Liver (tissue), 9 donors: ENCODE results near the gene CST8. TPM values are rescaled to one million over a fixed set of nuclear protein-coding genes. Genes with fewer than 3 reads are reported as not detected.

Experiments
- DNase-seq: peaks from one replicate; pipeline ENCODE4 v3.0.0-alpha.2; 2017; ENCODE audit warnings: low spot score
- H3K27ac ChIP-seq, 2 donors: one replicate each; pipeline ENCODE4 v1.7.0; 2013; ENCODE audit warnings: inconsistent platforms in 2 of 2, low read length in 2 of 2, control low read depth in 1 of 2, low read depth in 1 of 2, mild to moderate bottlenecking in 1 of 2
- H3K27me3 ChIP-seq, 4 donors: one replicate each; pipeline versions ENCODE4 v1.6.1 to v1.7.0; 2013; ENCODE audit warnings: low read length in 3 of 4, inconsistent platforms in 1 of 4, mild to moderate bottlenecking in 1 of 4, moderate library complexity in 1 of 4; ENCODE audit not compliant: control insufficient read depth in 4 of 4, insufficient read depth in 4 of 4
- H3K36me3 ChIP-seq, 4 donors: one replicate each; pipeline versions ENCODE4 v1.6.1 to v1.7.0; 2013; ENCODE audit warnings: low read length in 3 of 4, mild to moderate bottlenecking in 3 of 4, low read depth in 1 of 4, moderate library complexity in 1 of 4; ENCODE audit not compliant: control insufficient read depth in 4 of 4, insufficient read depth in 3 of 4
- H3K4me1 ChIP-seq, 4 donors: one replicate each; pipeline versions ENCODE4 v1.6.1 to v1.7.0; 2013; ENCODE audit warnings: low read length in 3 of 4, mild to moderate bottlenecking in 3 of 4, moderate library complexity in 1 of 4; ENCODE audit not compliant: control insufficient read depth in 4 of 4, insufficient read depth in 4 of 4
- H3K4me3 ChIP-seq, 3 donors: one replicate each; pipeline versions ENCODE4 v1.6.1 to v1.7.0; 2013; ENCODE audit warnings: low read length in 3 of 3, control low read depth in 1 of 3, low read depth in 1 of 3, mild to moderate bottlenecking in 1 of 3
- H3K9ac ChIP-seq, 2 donors: one replicate each; pipeline ENCODE4 v1.7.0; 2013; ENCODE audit warnings: low read length in 2 of 2, mild to moderate bottlenecking in 2 of 2, moderate library complexity in 2 of 2, control low read depth in 1 of 2, low read depth in 1 of 2
- H3K9me3 ChIP-seq, 4 donors: one replicate each; pipeline versions ENCODE4 v1.6.1 to v1.7.0; 2013; ENCODE audit warnings: low read length in 3 of 4; ENCODE audit not compliant: control insufficient read depth in 4 of 4
- ATF3 ChIP-seq: IDR thresholded peaks from 2 replicates; pipeline ENCODE4 v1.6.1; 2016; ENCODE audit warnings: antibody characterized with exemption
- CTCF ChIP-seq: fragments of 150-350 bp; IDR thresholded peaks from 2 replicates; pipeline ENCODE4 v1.5.1; 2017; ENCODE audit warnings: improper control_type of control experiment, low read depth, low read length; ENCODE audit not compliant: missing input control
- FOXA1 ChIP-seq: IDR thresholded peaks from 2 replicates; pipeline ENCODE4 v1.6.1; 2016; ENCODE audit warnings: antibody characterized with exemption
- FOXA2 ChIP-seq: IDR thresholded peaks from 2 replicates; pipeline ENCODE4 v1.6.1; 2016; ENCODE audit warnings: antibody characterized with exemption
- GABPA ChIP-seq, 2 donors: IDR thresholded peaks in 1 of 2; conservative IDR thresholded peaks in 1 of 2; 2 replicates each; pipeline ENCODE4 v1.6.1; 2016; ENCODE audit warnings: antibody characterized with exemption in 2 of 2, mild to moderate bottlenecking in 1 of 2, moderate library complexity in 1 of 2
- HNF4A ChIP-seq, 2 donors: conservative IDR thresholded peaks; 2 replicates each; pipeline ENCODE4 v1.6.1; 2016; ENCODE audit warnings: antibody characterized with exemption in 2 of 2, mild to moderate bottlenecking in 2 of 2
- HNF4G ChIP-seq: IDR thresholded peaks from 2 replicates; pipeline ENCODE4 v1.6.1; 2016; ENCODE audit warnings: antibody characterized with exemption
- JUND ChIP-seq, 2 donors: IDR thresholded peaks; 2 replicates each; pipeline ENCODE4 v1.6.1; 2016; ENCODE audit warnings: antibody characterized with exemption in 2 of 2
- MAX ChIP-seq: IDR thresholded peaks from 2 replicates; pipeline ENCODE4 v1.6.1; 2016; ENCODE audit warnings: antibody characterized with exemption
- NR2F2 ChIP-seq: IDR thresholded peaks from 2 replicates; pipeline ENCODE4 v1.6.1; 2016; ENCODE audit warnings: antibody characterized with exemption
- RAD21 ChIP-seq, 2 donors: IDR thresholded peaks; 2 replicates each; pipeline ENCODE4 v1.6.1; 2016; ENCODE audit warnings: antibody characterized with exemption in 2 of 2, mild to moderate bottlenecking in 2 of 2
- REST ChIP-seq: IDR thresholded peaks from 2 replicates; pipeline ENCODE4 v1.6.1; 2016; ENCODE audit warnings: antibody characterized with exemption, mild to moderate bottlenecking
- RXRA ChIP-seq, 2 donors: IDR thresholded peaks; 2 replicates each; pipeline ENCODE4 v1.6.1; 2017 to 2018; ENCODE audit warnings: antibody characterized with exemption in 2 of 2, mild to moderate bottlenecking in 1 of 2
- SP1 ChIP-seq: IDR thresholded peaks from 2 replicates; pipeline ENCODE4 v1.6.1; 2018; ENCODE audit warnings: antibody characterized with exemption, mild to moderate bottlenecking
- ZBTB33 ChIP-seq: IDR thresholded peaks from 2 replicates; pipeline ENCODE4 v1.6.1; 2016; ENCODE audit warnings: antibody characterized with exemption
- WGBS: extraction: QIAGEN DNeasy Blood & Tissue Kit; methylation state at CpG from one replicate; pipeline ENCODE4 v1.1.7; 2013; 5-methylcytosine and 5-hydroxymethylcytosine counted together
- polyA plus RNA-seq, 2 donors: library from polyadenylated mRNA; stranded (reverse) in 1 of 2; unstranded in 1 of 2; fragments of 200-250 nt in 1 of 2; fragments of >200 nt in 1 of 2; fragmentation: Nextera tagmentation in 1 of 2; extraction: Ambion mirVana in 1 of 2; gene quantifications; one replicate each; pipeline versions ENCODE4 v1.2.1 to v1.2.3, GENCODE V29; 2013 to 2015
- total RNA-seq, 2 donors: library from RNA; depleted of rRNA; stranded (reverse); fragments of >200 nt; gene quantifications; one replicate each; pipeline ENCODE4 v1.2.3, GENCODE V29; 2014
- donor health status: healthy.
- donor health status: healthy.
- donor health status: healthy.
- donor health status: healthy.
- donor health status: healthy.

Gene CST8
- total and polyA plus RNA-seq, 4 donors = not detected

- Histone ChIP-seq H3K36me3 (no peaks in the 10 kb centered on the region), H3K4me3 (no peak overlapping the region), H3K4me1 (no peaks in the 10 kb centered on the region), H3K27ac (no peak overlapping the region), H3K27me3 (no peaks in the 10 kb centered on the region), H3K9me3 (no peaks in the 10 kb centered on the region), H3K9ac (no peak overlapping the region)
- WGBS = 56% methylated on average over 1 of the region's 1 CpG
- DNase-seq = no peak
- TF ChIP-seq REST = no peak
- TF ChIP-seq FOXA1 = no peak
- TF ChIP-seq JUND (IDR thresholded peaks at IDR 0.05) = no peak
- TF ChIP-seq HNF4A (conservative IDR thresholded peaks at IDR 0.05) = no peak
- TF ChIP-seq SP1 = no peak
- TF ChIP-seq FOXA2 = no peak
Measured at GRCh38 chr20:23514848-23515247, 23.9 kb downstream of the CST8 start.

- 82% methylated on average over 5 of the region's 5 CpGs for WGBS
- DNase-seq = no peak
Measured at GRCh38 chr20:23515250-23515939, 24.5 kb downstream of the CST8 start.

GRCh38 chr20:23517719-23518118 is 26.8 kb downstream of the CST8 start:
- no peaks in the 10 kb centered on the region for H3K4me1 ChIP-seq
- DNase-seq = no peak
- no peak overlapping the region for H3K27ac ChIP-seq
- WGBS = 82% methylated on average over 4 of the region's 4 CpGs
- H3K9me3 ChIP-seq = no peaks in the 10 kb centered on the region
- H3K9ac ChIP-seq = no peak overlapping the region
- H3K4me3 ChIP-seq = no peak overlapping the region
- H3K27me3 ChIP-seq = no peaks in the 10 kb centered on the region
- H3K36me3 ChIP-seq = no peaks in the 10 kb centered on the region
- no peak for TF ChIP-seq ZBTB33
- no peak for TF ChIP-seq NR2F2
- no peak for TF ChIP-seq SP1
- no peak for TF ChIP-seq GABPA (IDR thresholded peaks at IDR 0.05 in 1 of 2, conservative IDR thresholded peaks at IDR 0.05 in 1 of 2)
- TF ChIP-seq RAD21 (IDR thresholded peaks at IDR 0.05) = no peak
- no peak for TF ChIP-seq REST
- no peak for TF ChIP-seq HNF4G
- no peak for TF ChIP-seq CTCF

More at GRCh38 chr20:23515250-23515939, 24.5 kb downstream of the CST8 start:
- Histone ChIP-seq H3K9me3 (no peaks in the 10 kb centered on the region), H3K27me3 (no peaks in the 10 kb centered on the region), H3K4me3 (no peak overlapping the region), H3K4me1 (no peaks in the 10 kb centered on the region), H3K27ac (no peak overlapping the region), H3K36me3 (no peaks in the 10 kb centered on the region), H3K9ac (no peak overlapping the region)
- TF ChIP-seq FOXA1 (no peak), HNF4A (conservative IDR thresholded peaks at IDR 0.05) (no peak), ATF3 (no peak), MAX (no peak), GABPA (IDR thresholded peaks at IDR 0.05 in 1 of 2, conservative IDR thresholded peaks at IDR 0.05 in 1 of 2) (no peak), RXRA (IDR thresholded peaks at IDR 0.05) (no peak), RAD21 (IDR thresholded peaks at IDR 0.05) (no peak), HNF4G (no peak)
